Muscle of leg (tissue), 11 donors: ENCODE data around the gene TBPL2. TPM values are rescaled to one million over a fixed set of nuclear protein-coding genes. Genes with fewer than 3 reads are reported as not detected.

ENCODE experiments used
- DNase-seq: peaks from one replicate; pipeline ENCODE4 v3.0.0; 2013
- H3K27ac ChIP-seq: one replicate; pipeline ENCODE4 v1.5.1; 2013; ENCODE audit warnings: mild to moderate bottlenecking, low read length, control low read depth
- H3K27me3 ChIP-seq: one replicate; pipeline ENCODE4 v1.6.1; 2013; ENCODE audit warnings: low read length; ENCODE audit not compliant: control insufficient read depth, insufficient read depth
- H3K36me3 ChIP-seq: one replicate; pipeline ENCODE4 v1.6.1; 2013; ENCODE audit warnings: low read length; ENCODE audit not compliant: control insufficient read depth, insufficient read depth
- H3K4me1 ChIP-seq: one replicate; pipeline ENCODE4 v1.6.1; 2013; ENCODE audit warnings: low read length; ENCODE audit not compliant: control insufficient read depth, insufficient read depth
- H3K4me3 ChIP-seq: one replicate; pipeline ENCODE4 v1.5.1; 2013; ENCODE audit warnings: low read length, control low read depth
- H3K9me3 ChIP-seq: replicated peaks from 2 replicates; pipeline ENCODE4 v1.6.1; 2013; ENCODE audit warnings: low read depth, low read length; ENCODE audit not compliant: control insufficient read depth
- WGBS: methylation state at CpG from one replicate; pipeline ENCODE4 v1.1.5; 2013; ENCODE audit warnings: missing lambda C conversion rate; ENCODE audit not compliant: insufficient coverage; 5-methylcytosine and 5-hydroxymethylcytosine counted together
- polyA plus RNA-seq, 8 donors: library from polyadenylated mRNA; unstranded; fragments of 120-200 nt; gene quantifications; one replicate each; pipeline versions ENCODE4 v1.2.1 to v1.2.3, GENCODE V29; 2013; ENCODE audit warnings: inconsistent platforms in 1 of 8, low replicate concordance in 1 of 8; ENCODE audit not compliant: insufficient read length in 8 of 8, insufficient read depth in 1 of 8
- total RNA-seq: library from RNA; stranded (reverse); fragments of 120-200 nt; gene quantifications from one replicate; pipeline ENCODE4 v1.2.4, GENCODE V29; 2013

Gene TBPL2
- total and polyA plus RNA-seq, 9 donors, result 0.07 to 0.24 (median 0.13) TPM; not detected in 3

- no peaks in the 10 kb centered on the region for H3K9me3 ChIP-seq
- WGBS, result under 1% methylated on average over 33 of the region's 57 CpGs
- H3K4me1 ChIP-seq, result peaks cover 4% of the 10 kb centered on the region
- H3K36me3 ChIP-seq, result no peaks in the 10 kb centered on the region
- peak; percentile 96 for DNase-seq
- H3K27me3 ChIP-seq, result no peaks in the 10 kb centered on the region
- H3K4me3 ChIP-seq, result peak within 1 kb of the TSS; percentile 94
- H3K27ac ChIP-seq, result peak within 1 kb of the TSS; percentile 83
Observed at GRCh38 chr14:55411426-55412389, 28.7 kb downstream of the TBPL2 start, which contains the start of gene ATG14. ATG14 (minus strand) TSS chr14:55411830; CDS start chr14:55411822, 8 bp downstream.

GRCh38 chr14:55410876-55411275 is 29.5 kb downstream of the TBPL2 start:
- peak overlapping the region; percentile 94 for H3K4me3 ChIP-seq
- H3K27ac ChIP-seq, result no peak overlapping the region
- H3K9me3 ChIP-seq, result no peaks in the 10 kb centered on the region
- H3K36me3 ChIP-seq, result no peaks in the 10 kb centered on the region
- WGBS, result no CpG with 5 or more reads among the region's 4 CpGs
- H3K27me3 ChIP-seq, result no peaks in the 10 kb centered on the region
- peak; percentile 6 for DNase-seq
- peaks cover 4% of the 10 kb centered on the region for H3K4me1 ChIP-seq

- Histone ChIP-seq H3K27ac (no peak overlapping the region), H3K4me3 (no peak overlapping the region), H3K36me3 (no peaks in the 10 kb centered on the region), H3K27me3 (no peaks in the 10 kb centered on the region), H3K4me1 (no peaks in the 10 kb centered on the region), H3K9me3 (no peaks in the 10 kb centered on the region)
- no CpG with 5 or more reads among the region's 5 CpGs for WGBS
- no peak for DNase-seq
Observed at GRCh38 chr14:55404173-55404854, 36.1 kb downstream of the TBPL2 start.

GRCh38 chr14:55401751-55402150 is 38.7 kb downstream of the TBPL2 start:
- Histone ChIP-seq H3K27ac (no peak overlapping the region), H3K36me3 (no peaks in the 10 kb centered on the region), H3K4me1 (no peaks in the 10 kb centered on the region), H3K4me3 (no peak overlapping the region), H3K9me3 (no peaks in the 10 kb centered on the region), H3K27me3 (no peaks in the 10 kb centered on the region)
- DNase-seq, result no peak
- WGBS, result 79% methylated on average over 2 of the region's 6 CpGs

- Histone ChIP-seq H3K9me3 (no peaks in the 10 kb centered on the region), H3K4me1 (no peaks in the 10 kb centered on the region), H3K4me3 (no peak overlapping the region), H3K27ac (peak overlapping the region; percentile 8), H3K27me3 (no peaks in the 10 kb centered on the region), H3K36me3 (peaks cover 5% of the 10 kb centered on the region)
- no CpG with 5 or more reads among the region's 2 CpGs for WGBS
- no peak for DNase-seq
Observed at GRCh38 chr14:55399852-55400251, 40.6 kb downstream of the TBPL2 start.

GRCh38 chr14:55399183-55399582 is 41.2 kb downstream of the TBPL2 start:
- peaks cover 9% of the 10 kb centered on the region for H3K36me3 ChIP-seq
- WGBS, result no CpG with 5 or more reads among the region's 1 CpG
- no peaks in the 10 kb centered on the region for H3K9me3 ChIP-seq
- no peaks in the 10 kb centered on the region for H3K27me3 ChIP-seq
- H3K4me1 ChIP-seq, result no peaks in the 10 kb centered on the region
- no peak for DNase-seq
- no peak overlapping the region for H3K4me3 ChIP-seq
- H3K27ac ChIP-seq, result no peak overlapping the region

- H3K4me1 ChIP-seq, result no peaks in the 10 kb centered on the region
- H3K4me3 ChIP-seq, result no peak overlapping the region
- H3K9me3 ChIP-seq, result no peaks in the 10 kb centered on the region
- H3K27me3 ChIP-seq, result no peaks in the 10 kb centered on the region
- DNase-seq, result peak; percentile 64
- peaks cover 9% of the 10 kb centered on the region for H3K36me3 ChIP-seq
- WGBS, result 96% methylated on average over 3 of the region's 5 CpGs
- H3K27ac ChIP-seq, result peak overlapping the region; percentile 18
Observed at GRCh38 chr14:55398679-55399078, 41.7 kb downstream of the TBPL2 start.

- Histone ChIP-seq H3K36me3 (peaks cover 19% of the 10 kb centered on the region), H3K27me3 (no peaks in the 10 kb centered on the region), H3K9me3 (no peaks in the 10 kb centered on the region), H3K4me3 (no peak overlapping the region), H3K4me1 (no peaks in the 10 kb centered on the region), H3K27ac (no peak overlapping the region)
- DNase-seq, result no peak
- no CpG with 5 or more reads among the region's 4 CpGs for WGBS
Observed at GRCh38 chr14:55389330-55389729, 51.1 kb downstream of the TBPL2 start.

- H3K4me3 ChIP-seq, result no peak overlapping the region
- no peak for DNase-seq
- no peak overlapping the region for H3K27ac ChIP-seq
- H3K9me3 ChIP-seq, result no peaks in the 10 kb centered on the region
- no peaks in the 10 kb centered on the region for H3K27me3 ChIP-seq
- peaks cover 25% of the 10 kb centered on the region for H3K36me3 ChIP-seq
- no peaks in the 10 kb centered on the region for H3K4me1 ChIP-seq
Observed at GRCh38 chr14:55388160-55388559, 52.3 kb downstream of the TBPL2 start.

GRCh38 chr14:55387121-55387520 is 53.3 kb downstream of the TBPL2 start:
- Histone ChIP-seq H3K4me3 (no peak overlapping the region), H3K27me3 (no peaks in the 10 kb centered on the region), H3K4me1 (no peaks in the 10 kb centered on the region), H3K9me3 (no peaks in the 10 kb centered on the region), H3K27ac (no peak overlapping the region), H3K36me3 (peaks cover 29% of the 10 kb centered on the region)
- WGBS, result 100% methylated on average over 2 of the region's 4 CpGs
- DNase-seq, result no peak
